ENCODE measurements around the gene XIRP1. TPM values are rescaled to one million over a fixed set of nuclear protein-coding genes. Genes with fewer than 3 reads are reported as not detected.
A peak's percentile ranks its signal among the peaks of the same experiment; 100 is the strongest.

The XIRP1 gene
- total and polyA plus RNA-seq, 2 donors (not counting 1 experiment from before 2014, with no cell fraction given) = not detected

DNA sequence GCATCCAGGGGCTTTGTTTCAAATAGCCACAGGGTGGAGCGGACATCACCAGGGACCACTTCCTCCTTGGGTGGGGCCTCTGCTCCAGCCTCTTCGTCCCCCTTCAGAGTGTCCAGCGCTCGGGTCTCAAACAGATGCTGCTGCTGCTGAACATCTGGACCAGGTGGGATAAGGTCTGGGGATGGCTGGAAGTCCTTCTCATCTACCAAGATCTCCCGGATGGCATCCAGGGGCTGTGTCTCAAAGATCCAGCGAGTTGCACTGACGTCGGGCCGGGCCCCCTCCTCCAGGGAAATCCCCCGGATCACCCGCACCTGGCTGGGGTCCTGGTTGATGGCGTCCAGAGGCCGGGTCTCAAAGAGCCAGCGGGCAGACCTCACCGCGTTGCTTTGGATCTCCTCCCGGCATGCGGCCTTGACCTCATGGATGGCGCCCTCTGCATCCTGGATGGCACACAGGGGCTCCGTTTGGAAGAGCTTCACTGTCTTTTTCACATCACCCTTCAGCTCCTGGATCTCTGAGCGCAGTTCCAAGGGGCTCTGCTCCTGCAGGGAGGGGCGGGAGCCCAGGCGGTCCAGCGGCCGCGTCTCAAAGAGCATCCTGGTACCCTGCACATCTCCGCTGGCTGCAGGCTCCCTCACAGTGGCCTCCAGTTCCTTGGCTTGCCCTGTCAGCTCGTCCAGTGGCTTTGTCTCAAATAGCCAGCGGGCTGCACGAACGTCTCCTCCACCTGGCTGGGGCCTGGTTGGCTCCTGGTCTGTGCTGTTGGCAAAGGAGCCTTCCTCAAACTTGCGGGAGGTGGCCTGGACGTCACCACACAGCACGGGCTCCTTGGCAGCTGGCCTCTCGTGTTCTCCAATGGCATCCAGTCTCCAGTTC is 3.9 kb downstream of the XIRP1 start:
- no peaks in the 10 kb centered on the region for H3K36me3 ChIP-seq (replicated peaks in 1 of 2; ENCODE audit: control extremely low read depth in 1 of 2, control insufficient read depth in 1 of 2, extremely low read depth in 1 of 2, insufficient read depth in 2 of 2, low read length in 1 of 2)
- H3K79me2 ChIP-seq (ENCODE audit: control insufficient read depth, insufficient read depth, low read length) = no peaks in the 10 kb centered on the region
- peaks cover 8% of the 10 kb centered on the region in 2 donors for H3K4me1 ChIP-seq (ENCODE audit: control insufficient read depth in 2 of 2, insufficient read depth in 2 of 2, low read length in 2 of 2)
- DNase-seq (peak; percentile 14), ATAC-seq (ENCODE audit: low read depth) (no peak)
- H3K27ac ChIP-seq (ENCODE audit: low read length in 2 of 2) = no peak overlapping the region
- 90% methylated on average over 35 of the region's 35 CpGs for WGBS (ENCODE audit: insufficient coverage)
- intact Hi-C loops (cut with micrococcal nuclease) = loop anchor here (1.0 to 2.0 kb wide), 3 partner anchors 20 to 190 kb away; no protein-coding TSS in a partner anchor
- H3K9ac ChIP-seq (ENCODE audit: low read length) = no peak overlapping the region
- no peak overlapping the region for H3K4me2 ChIP-seq (replicated peaks; ENCODE audit: low read depth, low read length, poor library complexity, severe bottlenecking)
- H3K9me3 ChIP-seq (ENCODE audit: control extremely low read depth in 1 of 3, control insufficient read depth in 2 of 3, insufficient read depth in 1 of 3, low read length in 2 of 3) = no peaks in the 10 kb centered on the region
- ChIA-PET POLR2A (interaction anchor here (0.5 to 2.3 kb wide), 4 partner anchors 11 to 100 kb away, joined by 3 to 23 read pairs (median 4); no protein-coding TSS in a partner anchor), CTCF (interaction anchor here (1.1 to 41.2 kb wide), 17 partner anchors 9 to 218 kb away, joined by 3 to 1573 read pairs (median 10); partner anchors contain the start of gene CX3CR1)
- Mint-ChIP-seq H3K4me1 (peaks cover 10% of the 10 kb centered on the region), H3K4me3 (no peak overlapping the region), H3K9me3 (ENCODE audit: insufficient read depth) (no peaks in the 10 kb centered on the region), H3K27me3 (peaks cover 3% of the 10 kb centered on the region), H3K27ac (peak overlapping the region; percentile 50)
- H3K27me3 ChIP-seq (replicated peaks in 1 of 4; ENCODE audit: control extremely low read depth in 1 of 4, control insufficient read depth in 3 of 4, insufficient read depth in 4 of 4, low read length in 3 of 4) = peaks cover 0 to 10% (median 0%) of the 10 kb centered on the region in 4 experiments
- no peak overlapping the region for H3K4me3 ChIP-seq (ENCODE audit: control extremely low read depth in 1 of 5, extremely low read depth in 1 of 5, insufficient read depth in 1 of 5, low read depth in 2 of 5, low read length in 4 of 5)
- no peak overlapping the region for H2AFZ ChIP-seq (ENCODE audit: insufficient read depth, low read depth, low read length, poor library complexity, severe bottlenecking)
- TF ChIP-seq, protein P1, sequence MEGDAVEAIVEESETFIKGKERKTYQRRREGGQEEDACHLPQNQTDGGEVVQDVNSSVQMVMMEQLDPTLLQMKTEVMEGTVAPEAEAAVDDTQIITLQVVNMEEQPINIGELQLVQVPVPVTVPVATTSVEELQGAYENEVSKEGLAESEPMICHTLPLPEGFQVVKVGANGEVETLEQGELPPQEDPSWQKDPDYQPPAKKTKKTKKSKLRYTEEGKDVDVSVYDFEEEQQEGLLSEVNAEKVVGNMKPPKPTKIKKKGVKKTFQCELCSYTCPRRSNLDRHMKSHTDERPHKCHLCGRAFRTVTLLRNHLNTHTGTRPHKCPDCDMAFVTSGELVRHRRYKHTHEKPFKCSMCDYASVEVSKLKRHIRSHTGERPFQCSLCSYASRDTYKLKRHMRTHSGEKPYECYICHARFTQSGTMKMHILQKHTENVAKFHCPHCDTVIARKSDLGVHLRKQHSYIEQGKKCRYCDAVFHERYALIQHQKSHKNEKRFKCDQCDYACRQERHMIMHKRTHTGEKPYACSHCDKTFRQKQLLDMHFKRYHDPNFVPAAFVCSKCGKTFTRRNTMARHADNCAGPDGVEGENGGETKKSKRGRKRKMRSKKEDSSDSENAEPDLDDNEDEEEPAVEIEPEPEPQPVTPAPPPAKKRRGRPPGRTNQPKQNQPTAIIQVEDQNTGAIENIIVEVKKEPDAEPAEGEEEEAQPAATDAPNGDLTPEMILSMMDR (IDR thresholded peaks at IDR 0.05) = no peak
- TF ChIP-seq EZH2 (IDR thresholded peaks at IDR 0.05; ENCODE audit: borderline replicate concordance, insufficient read depth, low read depth, low read length, poor library complexity, severe bottlenecking) = no peak
- H4K20me1 ChIP-seq (ENCODE audit: control insufficient read depth, insufficient read depth, low read length, poor library complexity, severe bottlenecking) = no peaks in the 10 kb centered on the region
